ENCODE measurements around the gene NOLC1.

The NOLC1 gene

GRCh38 chr10:102208311-102209035 lies 56.3 kb downstream of the NOLC1 start:
- Histone ChIP-seq H3K36me3 (ENCODE audit: low read length) (no peaks in the 10 kb centered on the region), H3F3A (ENCODE audit: insufficient read depth) (no peaks in the 10 kb centered on the region), H3K4me2 (ENCODE audit: low read depth, low read length, poor library complexity, severe bottlenecking) (no peak overlapping the region), H3K9ac (ENCODE audit: low read length) (no peak overlapping the region), H2AFZ (ENCODE audit: low read depth, low read length, severe bottlenecking) (no peak overlapping the region), H3K79me2 (ENCODE audit: insufficient read depth, low read length) (no peaks in the 10 kb centered on the region), H3K27me3 (ENCODE audit: low read length) (no peaks in the 10 kb centered on the region), H3K27ac (ENCODE audit: low read depth, low read length) (no peak overlapping the region), H3K4me3 (ENCODE audit: insufficient read depth, low read length, poor library complexity, severe bottlenecking) (no peak overlapping the region), H3K9me2 (replicated peaks; ENCODE audit: insufficient read depth, low read length) (no peaks in the 10 kb centered on the region), H3K9me3 (ENCODE audit: insufficient read depth, low read length) (peaks cover 12% of the 10 kb centered on the region; the same call in 1 of the 2 replicates), H4K20me1 (ENCODE audit: low read depth, low read length) (no peaks in the 10 kb centered on the region)
- no peak for TF ChIP-seq CTCF (IDR thresholded peaks at IDR 0.05; ENCODE audit: insufficient read depth, low read length, poor library complexity, severe bottlenecking)
- TF ChIP-seq EZH2phosphoT487 (conservative IDR thresholded peaks at IDR 0.05; ENCODE audit: low read length) = no peak

- H3K27ac ChIP-seq (ENCODE audit: low read depth, low read length) = no peak overlapping the region
- no peak overlapping the region for H2AFZ ChIP-seq (ENCODE audit: low read depth, low read length, severe bottlenecking)
- no peaks in the 10 kb centered on the region for H4K20me1 ChIP-seq (ENCODE audit: low read depth, low read length)
- no peaks in the 10 kb centered on the region for H3K36me3 ChIP-seq (ENCODE audit: low read length)
- H3K79me2 ChIP-seq (ENCODE audit: insufficient read depth, low read length) = no peaks in the 10 kb centered on the region
- H3K9me2 ChIP-seq (replicated peaks; ENCODE audit: insufficient read depth, low read length) = no peaks in the 10 kb centered on the region
- no peak overlapping the region for H3K4me3 ChIP-seq (ENCODE audit: insufficient read depth, low read length, poor library complexity, severe bottlenecking)
- no peak overlapping the region for H3K9ac ChIP-seq (ENCODE audit: low read length)
- no peaks in the 10 kb centered on the region for H3F3A ChIP-seq (ENCODE audit: insufficient read depth)
- TF ChIP-seq EZH2phosphoT487 (conservative IDR thresholded peaks at IDR 0.05; ENCODE audit: low read length) (no peak), CTCF (IDR thresholded peaks at IDR 0.05; ENCODE audit: insufficient read depth, low read length, poor library complexity, severe bottlenecking) (no peak)
- no peaks in the 10 kb centered on the region for H3K9me3 ChIP-seq (ENCODE audit: insufficient read depth, low read length)
- no peaks in the 10 kb centered on the region for H3K27me3 ChIP-seq (ENCODE audit: low read length)
- H3K4me2 ChIP-seq (ENCODE audit: low read depth, low read length, poor library complexity, severe bottlenecking) = no peak overlapping the region
These were observed 59.6 kb downstream of the NOLC1 start for GRCh38 chr10:102211615-102212299.

All from SU-DHL-6 (cell line).